GM12892 (cell line): Measurements from ENCODE around the gene UBALD1.

Source experiments
- POLR2A ChIP-seq: IDR thresholded peaks from 2 replicates; pipeline ENCODE4 v1.6.1; 2011; ENCODE audit warnings: low read depth, low read length, control low read depth
- POLR2AphosphoS5 ChIP-seq: IDR thresholded peaks from 2 replicates; pipeline ENCODE4 v1.6.1; 2011; ENCODE audit warnings: low read depth, low read length, control low read depth
- TAF1 ChIP-seq: IDR thresholded peaks from 2 replicates; pipeline ENCODE4 v1.6.1; 2011; ENCODE audit warnings: low read depth, mild to moderate bottlenecking, control low read depth, low read length, borderline replicate concordance

- TF ChIP-seq POLR2A (no peak), POLR2AphosphoS5 (no peak), TAF1 (no peak)
Measured at GRCh38 chr16:4599037-4599436, 15.7 kb downstream of the UBALD1 start.
